Body of pancreas (tissue), 4 donors: ENCODE results near the gene MCRIP1.

ENCODE experiments used
- POLR2A ChIP-seq, 3 donors: fragments of 450-650 bp; IDR thresholded peaks; one replicate each; pipeline ENCODE4 v1.6.1; 2016; ENCODE audit warnings: antibody characterized with exemption in 3 of 3, mild to moderate bottlenecking in 2 of 3
- TF ChIP-seq, protein P1 (sequence below), 7 experiments: fragments of 450-650 bp in 4 of 7; fragments of 200-600 bp in 3 of 7; sonication (generic) in 3 of 7; IDR thresholded peaks; one replicate each; pipeline ENCODE4 v1.5.1; 2016 to 2019; ENCODE audit warnings: antibody characterized with exemption in 7 of 7

DNA sequence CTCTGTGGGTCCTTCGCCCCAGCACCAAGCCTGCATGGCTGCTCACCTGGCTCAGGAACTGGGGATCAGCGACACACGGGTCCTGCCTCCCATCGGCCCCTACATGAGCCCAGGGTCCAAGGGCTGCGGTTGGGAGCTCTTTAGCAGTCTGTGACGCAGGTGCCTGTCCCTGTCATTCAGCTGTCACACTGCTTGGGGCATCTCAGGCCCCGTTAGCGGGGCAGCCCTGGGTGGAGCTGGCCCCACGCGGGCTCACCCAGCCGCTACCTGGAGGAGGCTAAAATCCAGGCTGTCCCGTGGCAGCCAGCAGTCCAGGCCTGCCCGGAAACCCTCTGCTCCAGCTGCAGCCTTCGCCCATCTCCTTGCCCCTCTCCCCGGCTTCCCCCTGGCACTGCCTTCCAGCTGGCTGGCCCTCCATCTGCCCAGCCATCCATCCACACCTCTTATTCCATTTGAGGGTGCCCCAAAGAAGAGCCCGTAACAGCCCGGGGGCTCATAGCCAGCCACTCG lies 25.8 kb downstream of the MCRIP1 start:
- no peak for TF ChIP-seq POLR2A (IDR thresholded peaks at IDR 0.05)
- TF ChIP-seq, protein P1, sequence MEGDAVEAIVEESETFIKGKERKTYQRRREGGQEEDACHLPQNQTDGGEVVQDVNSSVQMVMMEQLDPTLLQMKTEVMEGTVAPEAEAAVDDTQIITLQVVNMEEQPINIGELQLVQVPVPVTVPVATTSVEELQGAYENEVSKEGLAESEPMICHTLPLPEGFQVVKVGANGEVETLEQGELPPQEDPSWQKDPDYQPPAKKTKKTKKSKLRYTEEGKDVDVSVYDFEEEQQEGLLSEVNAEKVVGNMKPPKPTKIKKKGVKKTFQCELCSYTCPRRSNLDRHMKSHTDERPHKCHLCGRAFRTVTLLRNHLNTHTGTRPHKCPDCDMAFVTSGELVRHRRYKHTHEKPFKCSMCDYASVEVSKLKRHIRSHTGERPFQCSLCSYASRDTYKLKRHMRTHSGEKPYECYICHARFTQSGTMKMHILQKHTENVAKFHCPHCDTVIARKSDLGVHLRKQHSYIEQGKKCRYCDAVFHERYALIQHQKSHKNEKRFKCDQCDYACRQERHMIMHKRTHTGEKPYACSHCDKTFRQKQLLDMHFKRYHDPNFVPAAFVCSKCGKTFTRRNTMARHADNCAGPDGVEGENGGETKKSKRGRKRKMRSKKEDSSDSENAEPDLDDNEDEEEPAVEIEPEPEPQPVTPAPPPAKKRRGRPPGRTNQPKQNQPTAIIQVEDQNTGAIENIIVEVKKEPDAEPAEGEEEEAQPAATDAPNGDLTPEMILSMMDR (IDR thresholded peaks at IDR 0.05) = no peak
